ENCODE results near the gene TDRD3.
A peak's percentile ranks its signal among the peaks of the same experiment; 100 is the strongest.

Gene TDRD3

GRCh38 chr13:60396783-60397703 is at the start of gene TDRD3:
Gene TDRD3, plus strand, starts transcription at chr13:60397220. Its CDS starts 145 bp downstream, at chr13:60397365.
- no peaks in the 10 kb centered on the region for H3K36me3 Mint-ChIP-seq (ENCODE audit: low read depth)
- no peaks in the 10 kb centered on the region for H3K27me3 Mint-ChIP-seq (ENCODE audit: low read depth)
- peak; percentile 67 to 84 (median 79) for TF ChIP-seq CTCF (IDR thresholded peaks at IDR 0.05; ENCODE audit: unreplicated experiment in 3 of 3)
- H3K4me1 Mint-ChIP-seq = peaks cover 26% of the 10 kb centered on the region
- H3K9me3 Mint-ChIP-seq = no peaks in the 10 kb centered on the region
- H3K4me3 Mint-ChIP-seq = peak within 1 kb of the TSS; percentile 96 to 99 (median 97)
- peak within 1 kb of the TSS; percentile 99 for H3K27ac Mint-ChIP-seq

- no peak for TF ChIP-seq CTCF (IDR thresholded peaks at IDR 0.05; ENCODE audit: unreplicated experiment in 3 of 3)
- Mint-ChIP-seq H3K27me3 (ENCODE audit: low read depth) (no peaks in the 10 kb centered on the region), H3K9me3 (peaks cover 7% of the 10 kb centered on the region), H3K4me3 (no peak overlapping the region), H3K36me3 (ENCODE audit: low read depth) (no peaks in the 10 kb centered on the region), H3K27ac (no peak overlapping the region), H3K4me1 (peaks cover 25% of the 10 kb centered on the region)
Observed at GRCh38 chr13:60347690-60348089, 49.3 kb upstream of the TDRD3 start.

GRCh38 chr13:60348097-60348496 is 48.9 kb upstream of the TDRD3 start:
- no peak for TF ChIP-seq CTCF (IDR thresholded peaks at IDR 0.05; ENCODE audit: unreplicated experiment in 3 of 3)
- peaks cover 25% of the 10 kb centered on the region for H3K4me1 Mint-ChIP-seq
- H3K9me3 Mint-ChIP-seq = peaks cover 9% of the 10 kb centered on the region
- H3K4me3 Mint-ChIP-seq = no peak overlapping the region
- no peak overlapping the region for H3K27ac Mint-ChIP-seq
- no peaks in the 10 kb centered on the region for H3K36me3 Mint-ChIP-seq (ENCODE audit: low read depth)
- H3K27me3 Mint-ChIP-seq (ENCODE audit: low read depth) = no peaks in the 10 kb centered on the region

GRCh38 chr13:60351326-60351725 is 45.7 kb upstream of the TDRD3 start:
- Mint-ChIP-seq H3K27ac (peak overlapping the region; percentile 1 to 42 (median 17)), H3K27me3 (ENCODE audit: low read depth) (no peaks in the 10 kb centered on the region), H3K9me3 (peaks cover 9% of the 10 kb centered on the region), H3K4me3 (no peak overlapping the region), H3K4me1 (peaks cover 31% of the 10 kb centered on the region), H3K36me3 (ENCODE audit: low read depth) (no peaks in the 10 kb centered on the region)
- no peak for TF ChIP-seq CTCF (IDR thresholded peaks at IDR 0.05; ENCODE audit: unreplicated experiment in 3 of 3)

GRCh38 chr13:60351855-60352615 is 45.0 kb upstream of the TDRD3 start:
- no peak overlapping the region for H3K4me3 Mint-ChIP-seq
- H3K9me3 Mint-ChIP-seq = peaks cover 9% of the 10 kb centered on the region
- no peaks in the 10 kb centered on the region for H3K36me3 Mint-ChIP-seq (ENCODE audit: low read depth)
- no peak for TF ChIP-seq CTCF (IDR thresholded peaks at IDR 0.05; ENCODE audit: unreplicated experiment in 3 of 3)
- H3K27me3 Mint-ChIP-seq (ENCODE audit: low read depth) = no peaks in the 10 kb centered on the region
- H3K4me1 Mint-ChIP-seq = peaks cover 31% of the 10 kb centered on the region
- peak overlapping the region; percentile 1 to 42 (median 17) for H3K27ac Mint-ChIP-seq
